Measurements from ENCODE around the gene REXO4.

GRCh38 chr9:133366435-133366834 lies 51.4 kb downstream of the REXO4 start:
- TF ChIP-seq, protein P1, sequence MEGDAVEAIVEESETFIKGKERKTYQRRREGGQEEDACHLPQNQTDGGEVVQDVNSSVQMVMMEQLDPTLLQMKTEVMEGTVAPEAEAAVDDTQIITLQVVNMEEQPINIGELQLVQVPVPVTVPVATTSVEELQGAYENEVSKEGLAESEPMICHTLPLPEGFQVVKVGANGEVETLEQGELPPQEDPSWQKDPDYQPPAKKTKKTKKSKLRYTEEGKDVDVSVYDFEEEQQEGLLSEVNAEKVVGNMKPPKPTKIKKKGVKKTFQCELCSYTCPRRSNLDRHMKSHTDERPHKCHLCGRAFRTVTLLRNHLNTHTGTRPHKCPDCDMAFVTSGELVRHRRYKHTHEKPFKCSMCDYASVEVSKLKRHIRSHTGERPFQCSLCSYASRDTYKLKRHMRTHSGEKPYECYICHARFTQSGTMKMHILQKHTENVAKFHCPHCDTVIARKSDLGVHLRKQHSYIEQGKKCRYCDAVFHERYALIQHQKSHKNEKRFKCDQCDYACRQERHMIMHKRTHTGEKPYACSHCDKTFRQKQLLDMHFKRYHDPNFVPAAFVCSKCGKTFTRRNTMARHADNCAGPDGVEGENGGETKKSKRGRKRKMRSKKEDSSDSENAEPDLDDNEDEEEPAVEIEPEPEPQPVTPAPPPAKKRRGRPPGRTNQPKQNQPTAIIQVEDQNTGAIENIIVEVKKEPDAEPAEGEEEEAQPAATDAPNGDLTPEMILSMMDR (IDR thresholded peaks at IDR 0.05): no peak
- TF ChIP-seq EZH2 (IDR thresholded peaks at IDR 0.05; ENCODE audit: borderline replicate concordance, insufficient read depth, low read depth, low read length, poor library complexity, severe bottlenecking): no peak
